GM18858 (cell line): Measurements from ENCODE around the gene PIP5K1B.

Experiments used
- ATAC-seq: cut with Tn5 transposase; IDR thresholded peaks from one replicate; pipeline ENCODE4 v1.9.1; 2021; ENCODE audit not compliant: unreplicated experiment

PIP5K1B gene

DNA sequence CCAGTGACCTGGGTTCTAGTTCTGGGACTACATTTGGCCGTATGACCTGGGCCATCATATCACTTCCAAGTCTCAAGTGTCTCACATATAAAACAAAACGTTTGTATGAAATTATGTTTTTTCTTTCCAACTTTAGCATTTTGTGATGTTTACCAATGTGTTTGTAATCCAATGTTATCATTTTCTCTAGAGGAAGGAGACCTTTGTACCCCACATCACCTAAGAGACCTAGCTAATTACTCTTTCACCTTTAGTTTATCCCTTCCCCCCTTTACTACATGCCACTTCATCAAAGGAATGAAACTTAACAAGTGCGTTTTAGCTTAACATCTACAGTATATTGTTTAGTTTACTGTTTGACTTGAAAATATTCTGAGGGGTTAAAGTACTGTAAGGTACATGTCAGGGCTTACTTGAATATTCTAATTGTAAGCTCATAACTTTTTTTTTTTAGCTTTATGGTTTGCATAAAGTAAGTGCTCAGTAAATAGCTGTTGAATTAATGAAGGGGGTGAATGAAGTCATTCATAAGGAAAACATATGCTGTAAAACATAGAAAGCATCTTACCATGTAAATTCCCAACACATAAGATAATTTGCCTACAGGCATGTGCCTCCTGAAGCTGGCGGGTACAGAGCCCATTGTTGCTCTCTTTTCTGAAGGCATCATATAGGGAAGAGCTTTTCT lies 2.9 kb downstream of the PIP5K1B start:
- no peak for ATAC-seq

- peak; percentile 28 for ATAC-seq
Observed at GRCh38 chr9:68708513-68708912, 3.5 kb downstream of the PIP5K1B start.

GRCh38 chr9:68709291-68710110 lies 4.5 kb downstream of the PIP5K1B start:
- no peak for ATAC-seq

- ATAC-seq = no peak
Observed at GRCh38 chr9:68710111-68710471, 5.1 kb downstream of the PIP5K1B start.

- no peak for ATAC-seq
Observed at GRCh38 chr9:68711281-68711680, 6.2 kb downstream of the PIP5K1B start.

DNA sequence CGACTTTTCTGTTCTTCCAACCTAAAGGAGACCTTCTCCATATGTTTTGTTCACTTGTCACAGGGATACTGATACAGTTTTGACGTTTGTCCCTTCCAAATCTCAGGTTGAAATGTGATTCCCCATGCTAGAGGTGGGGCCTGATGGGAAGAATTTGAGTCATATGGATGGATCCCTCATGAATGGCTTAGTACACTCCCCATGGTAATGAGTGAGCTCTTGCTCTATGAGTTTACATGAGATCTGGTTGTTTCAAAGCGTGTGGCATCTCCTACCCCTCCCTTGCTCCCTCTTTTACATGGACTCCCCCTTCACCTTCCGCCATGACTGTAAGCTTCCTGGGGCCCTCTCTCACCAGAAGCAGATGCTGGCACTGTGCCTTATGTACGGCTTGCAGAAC lies 6.9 kb downstream of the PIP5K1B start:
- ATAC-seq = no peak

DNA sequence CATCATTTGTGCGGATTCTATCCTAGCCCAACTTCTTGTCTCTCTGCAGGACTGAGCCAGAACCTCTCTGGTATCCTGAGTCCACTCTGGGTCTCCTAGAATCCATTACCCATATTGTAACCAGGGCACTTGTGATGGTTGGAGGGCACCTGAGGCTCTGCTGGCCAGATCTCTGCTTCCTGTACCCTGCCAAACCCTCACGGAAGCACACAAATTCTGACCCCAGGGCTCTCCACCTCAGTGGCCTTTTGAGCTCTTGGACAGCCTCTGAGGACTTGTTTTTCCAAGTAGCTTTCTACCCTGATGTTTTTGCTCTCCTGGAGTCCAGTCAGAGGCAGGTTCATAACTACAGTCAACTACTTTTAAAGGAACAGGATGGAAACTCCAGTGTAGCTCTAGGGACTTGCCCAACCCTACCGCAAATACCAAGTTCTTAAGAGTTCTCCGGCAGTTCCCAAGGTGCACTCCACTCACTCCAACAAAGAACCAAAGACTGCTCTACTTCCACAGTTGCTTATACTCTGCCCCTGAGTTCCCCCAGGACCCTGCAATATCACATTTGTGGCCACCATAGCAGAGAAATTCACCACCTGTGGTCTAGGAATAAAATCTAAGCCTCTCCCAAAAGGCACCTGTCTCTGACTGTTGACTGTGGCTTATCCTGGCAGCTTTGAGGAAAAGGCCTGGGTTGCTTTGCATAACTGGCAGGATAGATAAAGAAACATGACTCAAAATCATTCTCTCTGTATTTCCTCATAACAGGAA lies 9.6 kb downstream of the PIP5K1B start:
- no peak for ATAC-seq

GRCh38 chr9:68715181-68715456 lies 10.1 kb downstream of the PIP5K1B start:
- ATAC-seq = no peak

DNA sequence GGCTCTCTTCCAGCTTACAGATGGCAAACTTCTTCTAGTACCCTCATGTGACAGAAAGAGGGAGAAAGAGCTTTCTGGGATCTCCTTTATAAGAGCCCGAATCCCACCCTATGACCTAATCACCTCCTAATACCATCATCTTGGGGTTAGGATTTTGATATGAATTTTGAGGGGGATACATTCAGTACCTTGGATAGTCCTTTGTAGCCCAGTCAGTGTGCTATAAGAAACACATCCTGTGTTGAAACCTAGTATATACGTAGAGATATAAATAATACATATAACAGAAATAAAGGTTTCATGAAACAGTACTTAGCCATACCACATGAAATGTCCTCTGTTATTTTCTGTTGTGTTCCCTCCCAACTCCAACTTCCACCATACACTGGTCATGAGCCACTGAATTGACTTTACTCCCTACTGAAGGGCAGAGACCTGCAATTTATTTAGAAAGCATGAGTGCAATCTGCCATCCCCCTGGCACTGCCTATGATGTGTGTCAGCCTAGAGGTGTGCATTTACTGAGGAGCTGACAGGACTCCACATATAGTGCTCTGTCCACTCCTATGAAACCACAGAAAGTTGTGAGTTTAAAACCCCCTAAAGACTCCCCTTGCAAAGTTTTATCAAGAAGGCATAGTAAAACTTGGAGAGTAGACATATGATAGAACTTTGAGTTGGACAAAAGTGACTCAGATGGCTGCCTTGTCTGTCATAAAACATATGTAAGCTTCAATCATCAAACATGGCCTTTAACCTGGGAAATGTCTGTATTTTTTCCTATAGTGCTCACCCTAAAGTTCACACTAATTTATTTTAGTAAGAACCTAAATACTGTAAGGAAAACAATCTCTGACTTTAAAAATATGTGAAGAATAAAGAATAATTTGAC lies 12.8 kb downstream of the PIP5K1B start:
- ATAC-seq = no peak

DNA sequence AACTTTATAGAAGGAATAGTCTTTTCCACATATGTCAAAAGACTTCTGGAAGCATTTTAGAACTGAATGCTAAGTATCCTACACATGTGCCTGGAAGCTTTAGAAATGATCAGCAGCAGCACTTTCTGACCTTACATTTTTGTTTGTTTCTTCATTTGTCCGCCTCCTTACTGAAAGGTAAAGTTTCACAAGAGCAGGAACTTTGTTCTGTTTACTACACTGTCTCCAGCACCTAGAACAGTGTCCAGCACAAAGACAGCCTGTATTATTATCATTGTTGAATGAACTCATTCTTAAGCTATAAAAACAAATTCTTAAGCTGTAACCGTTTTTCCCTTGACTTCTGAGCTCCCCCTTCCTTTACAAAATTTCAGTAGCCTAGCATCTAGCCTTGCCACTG lies 14.8 kb downstream of the PIP5K1B start:
- no peak for ATAC-seq

DNA sequence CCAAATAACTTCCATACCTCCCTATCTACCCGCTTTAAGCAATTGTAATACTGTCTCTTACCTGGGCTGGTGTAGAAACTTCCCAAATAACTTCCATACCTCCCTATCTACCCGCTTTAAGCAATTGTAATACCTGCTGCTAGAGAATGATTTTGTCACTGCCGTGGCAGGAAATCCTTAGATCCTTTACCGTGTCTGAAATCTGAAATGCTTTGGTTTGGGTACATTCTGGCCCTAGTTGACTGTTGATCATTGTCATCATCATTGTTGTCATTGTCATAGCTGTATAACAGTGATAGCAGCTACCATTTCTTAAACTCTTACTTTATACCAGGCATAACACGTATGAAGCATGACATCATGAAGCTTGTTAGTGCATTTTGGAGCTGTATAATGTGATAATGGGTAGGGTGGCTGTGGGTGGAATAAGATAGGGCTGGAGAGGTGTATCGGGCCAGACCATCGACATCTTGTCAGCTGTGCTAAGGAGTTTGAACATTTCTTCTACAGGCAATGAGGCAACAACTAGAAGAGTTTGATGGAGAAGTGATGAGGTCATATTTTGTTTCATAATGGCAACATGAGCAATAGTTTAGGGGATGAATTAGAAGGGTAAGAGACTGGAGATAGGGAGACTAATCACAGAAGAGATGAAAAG lies 15.7 kb downstream of the PIP5K1B start:
- no peak for ATAC-seq

DNA sequence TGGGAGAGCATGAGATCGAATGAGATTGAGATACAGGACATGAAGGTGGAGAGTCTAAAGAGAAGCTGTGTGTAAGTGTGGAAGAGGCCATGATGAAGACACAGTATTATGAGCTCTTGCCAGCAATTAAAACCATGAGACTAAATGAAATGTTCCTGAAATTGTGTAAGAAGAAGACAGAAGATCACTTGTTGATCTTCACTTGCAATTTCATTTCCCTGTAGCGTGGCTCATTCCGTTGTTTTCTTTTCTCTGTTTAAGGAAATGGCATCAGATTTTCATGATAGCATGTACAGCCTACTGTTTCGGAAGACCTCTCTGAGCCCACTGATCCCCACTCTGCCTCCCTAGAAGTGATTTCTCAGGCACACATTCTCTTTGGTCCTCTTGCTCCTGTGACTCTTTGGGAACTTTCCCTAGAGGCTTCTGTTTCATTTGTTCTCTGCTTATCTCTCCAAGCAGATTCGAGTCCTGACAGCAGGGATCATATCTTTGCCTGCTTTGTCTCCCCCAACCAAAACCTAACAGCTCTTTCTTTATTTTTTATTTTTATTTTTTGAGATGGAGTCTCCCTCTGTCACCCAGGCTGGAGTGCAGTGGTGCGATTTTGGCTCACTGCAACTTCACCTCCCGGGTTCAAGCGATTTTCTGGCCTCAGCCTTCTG lies 16.8 kb downstream of the PIP5K1B start:
- no peak for ATAC-seq

- no peak for ATAC-seq
Observed at GRCh38 chr9:68725070-68725469, 20.0 kb downstream of the PIP5K1B start.

DNA sequence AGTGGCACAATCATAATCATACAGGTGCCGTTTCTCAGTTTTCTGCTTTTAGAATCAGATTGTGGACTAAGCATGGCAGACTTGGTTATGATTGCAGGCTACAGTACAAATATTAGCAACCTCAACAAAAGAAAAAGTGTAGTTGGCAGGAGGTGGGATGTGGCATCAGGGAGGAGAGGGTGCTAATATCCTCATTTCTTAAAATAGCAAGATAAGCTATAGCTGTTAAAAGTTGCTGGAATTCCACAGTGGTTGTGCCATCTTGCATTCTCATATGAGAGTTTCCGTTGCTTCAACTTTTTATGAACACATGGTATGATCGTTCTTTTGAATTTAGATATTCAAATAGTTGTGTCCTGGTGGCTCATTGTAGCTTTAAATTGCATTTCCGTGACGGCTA lies 21.4 kb downstream of the PIP5K1B start:
- no peak for ATAC-seq

- ATAC-seq = no peak
Observed at GRCh38 chr9:68727636-68728035, 22.6 kb downstream of the PIP5K1B start.

DNA sequence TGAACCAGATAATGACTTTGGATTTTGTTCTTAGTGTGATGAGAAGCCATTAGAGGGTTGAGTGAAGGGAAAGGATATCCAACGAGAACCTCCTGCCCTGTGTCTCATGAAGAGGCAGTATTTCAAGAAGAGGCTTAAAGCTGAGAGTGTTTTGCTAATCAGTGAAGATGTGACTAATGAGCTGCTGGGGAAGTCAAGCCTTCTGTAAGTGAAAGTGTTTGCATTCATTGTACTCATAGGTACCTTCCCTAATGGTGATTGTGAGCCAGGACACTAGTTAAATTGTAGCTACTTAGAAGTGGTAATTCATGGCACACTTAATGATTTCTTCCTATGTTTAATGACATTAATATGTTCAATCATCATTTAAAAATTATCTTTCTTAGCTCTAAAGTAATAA lies 23.7 kb downstream of the PIP5K1B start:
- ATAC-seq = no peak

GRCh38 chr9:68730570-68731235 lies 25.7 kb downstream of the PIP5K1B start:
- ATAC-seq = no peak

DNA sequence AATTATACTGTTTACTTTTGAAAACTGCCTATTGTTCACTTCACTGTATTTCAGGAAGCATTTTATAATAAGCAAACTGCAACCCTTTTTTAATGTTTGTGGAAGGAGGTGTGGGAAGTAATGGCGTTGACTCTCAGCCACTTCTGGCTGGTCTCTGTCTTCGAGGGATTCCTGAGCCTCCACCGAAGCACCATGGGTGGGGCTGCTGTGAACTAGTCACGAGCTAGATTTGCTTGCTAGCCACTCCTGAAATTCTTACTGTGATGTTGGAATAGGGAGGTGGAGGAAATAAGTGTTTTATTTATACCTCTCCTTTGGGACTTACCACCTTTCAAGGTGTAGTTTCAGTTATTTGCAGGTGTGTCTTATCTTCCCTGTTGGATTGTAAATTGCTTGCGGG lies 26.8 kb downstream of the PIP5K1B start:
- ATAC-seq = no peak

GRCh38 chr9:68732405-68733020 lies 27.5 kb downstream of the PIP5K1B start:
- no peak for ATAC-seq
